ENCODE measurements around the gene POLR1G. TPM values are rescaled to one million over a fixed set of nuclear protein-coding genes. Genes with fewer than 3 reads are reported as not detected.
A peak's percentile ranks its signal among the peaks of the same experiment; 100 is the strongest.

POLR1G gene
- total RNA-seq, 2 donors from 2014 or later: 6.6 to 8.9 TPM

GRCh38 chr19:45420356-45420755 lies 13.9 kb downstream of the POLR1G start:
- WGBS: 82% methylated on average over 10 of the region's 10 CpGs

DNA sequence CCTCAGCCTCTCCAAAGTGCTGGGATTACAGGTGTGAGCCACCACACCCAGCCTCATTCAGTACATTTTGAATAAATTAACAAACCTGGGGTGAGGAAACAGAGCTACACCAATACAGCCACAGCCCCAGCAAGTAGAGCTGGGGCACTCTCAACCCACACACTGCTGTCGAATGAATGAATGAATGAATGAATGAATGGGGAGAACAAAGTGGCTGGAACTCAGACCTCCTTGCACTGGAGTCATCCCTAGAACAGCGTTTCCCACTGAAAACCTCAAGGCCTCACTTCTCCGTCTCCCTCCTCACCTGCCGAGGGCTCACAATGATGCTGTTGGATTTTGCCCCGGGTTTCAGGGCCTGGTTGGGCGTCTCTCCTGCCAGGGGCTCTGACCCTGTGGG lies 14.4 kb downstream of the POLR1G start:
- WGBS: 97% methylated on average over 6 of the region's 6 CpGs
- TF ChIP-seq, protein P1, sequence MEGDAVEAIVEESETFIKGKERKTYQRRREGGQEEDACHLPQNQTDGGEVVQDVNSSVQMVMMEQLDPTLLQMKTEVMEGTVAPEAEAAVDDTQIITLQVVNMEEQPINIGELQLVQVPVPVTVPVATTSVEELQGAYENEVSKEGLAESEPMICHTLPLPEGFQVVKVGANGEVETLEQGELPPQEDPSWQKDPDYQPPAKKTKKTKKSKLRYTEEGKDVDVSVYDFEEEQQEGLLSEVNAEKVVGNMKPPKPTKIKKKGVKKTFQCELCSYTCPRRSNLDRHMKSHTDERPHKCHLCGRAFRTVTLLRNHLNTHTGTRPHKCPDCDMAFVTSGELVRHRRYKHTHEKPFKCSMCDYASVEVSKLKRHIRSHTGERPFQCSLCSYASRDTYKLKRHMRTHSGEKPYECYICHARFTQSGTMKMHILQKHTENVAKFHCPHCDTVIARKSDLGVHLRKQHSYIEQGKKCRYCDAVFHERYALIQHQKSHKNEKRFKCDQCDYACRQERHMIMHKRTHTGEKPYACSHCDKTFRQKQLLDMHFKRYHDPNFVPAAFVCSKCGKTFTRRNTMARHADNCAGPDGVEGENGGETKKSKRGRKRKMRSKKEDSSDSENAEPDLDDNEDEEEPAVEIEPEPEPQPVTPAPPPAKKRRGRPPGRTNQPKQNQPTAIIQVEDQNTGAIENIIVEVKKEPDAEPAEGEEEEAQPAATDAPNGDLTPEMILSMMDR (IDR thresholded peaks at IDR 0.05): no peak
- no peak for TF ChIP-seq POLR2AphosphoS5 (IDR thresholded peaks at IDR 0.05)
- TF ChIP-seq POLR2A (IDR thresholded peaks at IDR 0.05): no peak
- intact Hi-C loops (cut with DNase I): no loop called here
- H3K4me3 ChIP-seq: no peak overlapping the region
- H3K27me3 ChIP-seq (replicated peaks; ENCODE audit: insufficient read depth): no peaks in the 10 kb centered on the region
- H3K9me3 ChIP-seq: no peaks in the 10 kb centered on the region
- DNase-seq (ENCODE audit: low spot score): no peak
- no peak overlapping the region for H3K27ac ChIP-seq
- H3K36me3 ChIP-seq: no peaks in the 10 kb centered on the region
- no peaks in the 10 kb centered on the region for H3K4me1 ChIP-seq (replicated peaks)

More at GRCh38 chr19:45420356-45420755, 13.9 kb downstream of the POLR1G start:
- TF ChIP-seq POLR2AphosphoS5 (IDR thresholded peaks at IDR 0.05): no peak
- TF ChIP-seq, protein P1 (IDR thresholded peaks at IDR 0.05): no peak
- TF ChIP-seq POLR2A (IDR thresholded peaks at IDR 0.05): no peak
- Histone ChIP-seq H3K4me3 (no peak overlapping the region), H3K27me3 (replicated peaks; ENCODE audit: insufficient read depth) (no peaks in the 10 kb centered on the region), H3K9me3 (no peaks in the 10 kb centered on the region), H3K27ac (no peak overlapping the region), H3K4me1 (replicated peaks) (no peaks in the 10 kb centered on the region), H3K36me3 (no peaks in the 10 kb centered on the region)
- no peak for DNase-seq (ENCODE audit: low spot score)
- intact Hi-C loops (cut with DNase I): no loop called here

- no peak for DNase-seq (ENCODE audit: low spot score)
- Histone ChIP-seq H3K27me3 (replicated peaks; ENCODE audit: insufficient read depth) (no peaks in the 10 kb centered on the region), H3K9me3 (no peaks in the 10 kb centered on the region), H3K36me3 (no peaks in the 10 kb centered on the region), H3K4me1 (replicated peaks) (no peaks in the 10 kb centered on the region), H3K4me3 (no peak overlapping the region), H3K27ac (no peak overlapping the region)
- TF ChIP-seq POLR2A (IDR thresholded peaks at IDR 0.05): no peak
- TF ChIP-seq POLR2AphosphoS5 (IDR thresholded peaks at IDR 0.05): no peak
- TF ChIP-seq, protein P1 (IDR thresholded peaks at IDR 0.05): no peak
- intact Hi-C loops (cut with DNase I): no loop called here
- WGBS: 73% methylated on average over 6 of the region's 6 CpGs
These were observed 15.6 kb downstream of the POLR1G start for GRCh38 chr19:45421947-45422498.

- H3K36me3 ChIP-seq: no peaks in the 10 kb centered on the region
- peak overlapping the region; percentile 82 to 88 for H3K27ac ChIP-seq
- H3K4me3 ChIP-seq: peak overlapping the region; percentile 48 to 57
- intact Hi-C loops (cut with DNase I): no loop called here
- H3K4me1 ChIP-seq (replicated peaks): no peaks in the 10 kb centered on the region
- TF ChIP-seq, protein P1 (IDR thresholded peaks at IDR 0.05): no peak
- TF ChIP-seq POLR2A (IDR thresholded peaks at IDR 0.05) (no peak), POLR2AphosphoS5 (IDR thresholded peaks at IDR 0.05) (no peak)
- no peaks in the 10 kb centered on the region for H3K27me3 ChIP-seq (replicated peaks; ENCODE audit: insufficient read depth)
- 9% methylated on average over 20 of the region's 20 CpGs for WGBS
- no peak for DNase-seq (ENCODE audit: low spot score)
- H3K9me3 ChIP-seq: no peaks in the 10 kb centered on the region
These were observed 16.7 kb downstream of the POLR1G start for GRCh38 chr19:45423033-45423588.

- 1% methylated on average over 37 of the region's 37 CpGs for WGBS
- intact Hi-C loops (cut with DNase I): no loop called here
- Histone ChIP-seq H3K9me3 (no peaks in the 10 kb centered on the region), H3K4me1 (replicated peaks) (no peaks in the 10 kb centered on the region), H3K27me3 (replicated peaks; ENCODE audit: insufficient read depth) (no peaks in the 10 kb centered on the region), H3K4me3 (peak within 1 kb of the TSS; percentile 48 to 57), H3K27ac (peak within 1 kb of the TSS; percentile 82 to 88), H3K36me3 (no peaks in the 10 kb centered on the region)
- peak; percentile 77 for TF ChIP-seq POLR2A (IDR thresholded peaks at IDR 0.05)
- TF ChIP-seq POLR2AphosphoS5 (IDR thresholded peaks at IDR 0.05): peak; percentile 90
- TF ChIP-seq, protein P1 (IDR thresholded peaks at IDR 0.05): peak in 1 of 4 experiments; percentile 15
- peak; percentile 92 for DNase-seq (ENCODE audit: low spot score)
These were observed 17.2 kb downstream of the POLR1G start, which contains the start of gene ERCC1 for GRCh38 chr19:45423589-45424190. Gene ERCC1 (minus strand): TSS chr19:45423917. CDS start chr19:45423374, 543 bp downstream.

Data from prostate gland (tissue), 2 donors.